ENCODE results near the gene CSNK2A1.
"Not testable (repeated sequence)": the region's sequence is repeated elsewhere in the genome, so short reads cannot be mapped to it uniquely, and the experiment has no call there.

The CSNK2A1 gene

DNA sequence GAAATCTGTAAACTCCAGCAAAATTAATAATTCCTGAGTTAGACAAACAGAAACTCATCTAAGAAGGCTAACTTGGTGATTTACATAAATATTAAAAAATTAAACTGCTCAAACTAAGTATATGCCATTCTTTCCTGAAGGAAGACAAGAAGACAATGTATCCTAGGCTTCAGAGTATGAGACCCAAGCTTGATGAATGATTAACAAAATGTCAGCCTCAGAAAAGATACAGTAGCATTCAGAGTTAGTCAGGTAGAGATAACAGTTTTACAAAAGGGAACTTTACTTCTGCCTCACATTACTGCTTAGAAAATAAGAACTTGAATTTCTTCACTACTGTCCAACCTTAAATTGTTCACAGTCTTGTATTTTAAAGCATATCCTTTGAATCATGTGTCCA, 12.0 kb downstream of the CSNK2A1 start:
- no peak for DNase-seq

DNA sequence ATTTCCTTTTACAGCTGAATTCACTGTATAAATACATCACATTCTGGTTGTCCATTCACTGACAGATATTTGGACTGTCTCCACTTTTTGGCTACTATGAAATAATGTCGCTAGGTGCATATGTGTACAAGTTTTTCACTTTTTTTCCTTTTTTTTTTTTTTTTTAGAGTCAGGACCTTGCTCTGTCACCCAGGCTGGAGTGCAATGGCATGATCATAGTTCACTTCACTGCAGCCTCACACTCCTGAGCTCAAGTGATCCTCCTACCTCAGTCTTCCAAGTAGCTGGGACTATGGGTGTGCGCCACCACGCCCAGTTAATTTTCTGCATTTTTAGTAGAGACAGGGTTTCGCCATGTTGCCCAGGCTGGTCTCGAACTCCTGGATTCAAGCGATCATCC, 13.3 kb downstream of the CSNK2A1 start:
- no peak for DNase-seq

DNA sequence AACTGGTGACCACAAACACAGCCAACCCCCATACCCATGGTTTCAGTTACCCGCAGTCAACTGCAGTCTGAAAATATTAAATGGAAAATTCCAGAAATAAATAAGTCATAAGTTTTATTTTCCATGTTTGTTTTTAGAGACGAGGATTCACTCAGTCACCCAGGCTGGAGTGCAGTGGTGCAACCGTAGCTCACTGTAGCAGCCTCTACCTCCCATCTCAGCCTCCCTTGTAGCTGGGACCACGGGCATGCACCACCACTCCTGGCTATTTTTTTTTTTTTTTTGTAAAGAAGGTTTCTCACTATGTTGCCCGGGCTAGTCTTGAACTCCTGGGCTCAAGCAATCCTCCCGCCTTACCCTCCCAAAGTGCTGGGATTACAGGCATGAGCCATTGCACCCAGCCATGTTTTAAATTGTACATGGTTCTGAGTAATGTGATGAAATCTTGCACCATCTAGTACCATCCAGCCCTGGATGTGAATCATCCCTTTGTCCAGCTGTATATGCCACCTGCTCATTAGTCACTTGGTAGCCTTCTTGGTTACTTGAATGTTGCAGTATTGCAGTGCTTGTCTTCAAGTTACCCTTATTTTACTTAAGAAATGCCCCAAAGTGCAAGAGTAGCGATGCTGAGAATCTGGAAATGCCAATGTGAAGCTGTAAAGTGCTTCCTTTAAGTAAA, 14.5 kb downstream of the CSNK2A1 start:
- no peak for DNase-seq

DNA sequence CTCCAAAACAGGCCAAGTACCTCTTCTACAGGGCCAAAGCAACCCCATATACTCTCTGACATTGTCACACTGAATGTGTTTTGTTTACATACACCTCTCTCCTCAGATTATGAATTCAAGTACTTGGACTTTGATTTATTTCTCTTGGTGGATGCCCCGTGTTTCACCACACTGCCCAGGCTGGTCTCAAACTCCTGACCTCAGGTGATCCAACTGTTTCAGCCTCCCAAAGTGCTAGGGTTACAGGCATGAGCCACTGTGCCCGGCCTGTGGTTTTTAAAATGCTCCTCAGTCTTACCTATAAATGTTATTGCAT, 16.1 kb downstream of the CSNK2A1 start:
- DNase-seq, result no peak

DNA sequence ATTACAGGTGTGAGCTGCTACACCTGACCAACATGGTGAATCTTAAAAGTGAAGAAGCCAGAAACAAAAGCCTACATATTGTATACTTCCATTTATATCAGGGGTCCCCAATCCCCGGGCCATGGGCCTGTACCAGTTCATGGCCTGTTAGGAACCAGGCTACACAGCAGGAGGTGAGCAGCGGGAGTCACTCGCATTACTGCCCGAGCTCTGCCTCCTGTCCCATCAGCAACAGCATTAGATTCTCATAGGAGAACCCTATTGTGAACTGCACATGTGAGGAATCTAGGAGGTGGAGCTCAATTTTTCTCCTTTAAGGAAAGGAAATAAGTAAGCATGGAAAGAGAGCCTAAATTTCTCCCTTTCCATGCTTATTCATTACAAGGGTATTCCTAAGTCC, 21.7 kb downstream of the CSNK2A1 start:
- no peak for DNase-seq

DNA sequence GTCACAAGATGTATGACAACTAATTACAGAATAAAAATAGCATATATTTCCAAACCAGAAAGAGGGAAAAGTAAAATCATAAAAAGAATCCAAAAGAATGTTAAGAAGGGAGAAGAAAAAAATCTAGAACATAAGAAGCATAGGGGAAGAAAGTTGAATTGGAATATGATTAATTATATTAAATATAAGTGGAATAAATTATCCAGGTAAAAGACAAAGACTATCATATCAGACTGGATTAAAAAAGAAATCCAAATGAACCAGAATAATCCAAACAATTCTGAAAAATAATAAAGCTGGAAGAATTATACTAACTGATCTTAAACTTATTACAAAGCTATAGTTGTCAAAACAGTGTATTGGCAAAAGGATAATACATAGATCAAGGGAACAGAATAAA, 23.6 kb downstream of the CSNK2A1 start:
- no peak for DNase-seq

DNA sequence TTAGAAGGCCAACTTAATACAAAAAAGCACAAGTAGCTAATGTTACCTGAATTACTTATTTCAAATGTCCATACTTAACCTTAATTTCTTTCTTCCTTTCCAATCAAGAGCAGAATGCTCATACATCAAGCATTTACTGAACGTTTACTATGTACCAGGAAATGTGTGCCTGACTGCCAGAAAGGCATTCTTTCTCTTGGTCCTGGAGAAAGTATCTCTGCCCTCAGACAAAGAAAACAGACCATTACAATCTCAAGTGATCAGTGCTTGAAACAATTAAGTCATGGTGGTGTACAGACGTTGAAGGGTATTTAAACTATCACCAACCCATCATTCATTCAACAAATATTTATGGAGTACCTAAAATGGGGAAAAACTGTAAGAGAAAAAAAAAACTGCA, 26.4 kb downstream of the CSNK2A1 start:
- DNase-seq, result no peak

DNA sequence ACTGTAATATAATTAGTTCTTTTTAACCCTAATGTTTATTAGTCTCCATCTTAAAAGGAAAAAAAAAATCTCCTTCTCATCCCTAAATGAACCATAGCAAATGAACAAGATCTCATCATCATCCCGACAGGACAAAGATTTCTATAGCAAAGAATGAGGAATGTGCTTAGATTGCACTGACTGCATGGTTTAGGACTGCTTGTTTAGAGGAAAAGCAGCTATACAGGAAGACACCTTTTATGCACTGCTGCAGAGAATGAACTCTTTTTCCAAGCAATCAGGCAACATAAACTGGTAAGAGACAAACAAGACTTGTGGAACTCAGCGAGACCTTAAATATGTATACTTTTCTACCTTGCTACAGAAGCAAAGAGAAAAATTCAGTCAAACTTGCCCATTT, 26.8 kb downstream of the CSNK2A1 start:
- no peak for DNase-seq

DNA sequence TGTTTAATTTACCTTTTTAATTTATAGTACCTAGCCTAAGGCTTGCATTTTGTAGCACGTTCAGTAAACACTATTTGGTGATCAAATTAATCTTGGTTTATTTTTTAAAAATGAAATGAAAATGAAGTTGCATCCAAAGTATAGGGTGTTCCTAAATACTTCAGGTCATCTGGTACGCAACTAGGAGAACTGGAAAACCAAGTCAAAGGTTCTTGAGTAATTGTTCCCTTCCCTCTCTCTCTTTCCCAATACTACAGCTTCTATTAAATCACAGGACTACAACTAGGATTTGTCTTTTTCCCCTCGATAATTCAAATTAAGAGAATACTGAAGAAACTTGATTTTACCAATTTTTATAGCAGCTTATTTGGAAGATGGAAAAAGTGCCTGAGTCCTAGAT, 27.9 kb downstream of the CSNK2A1 start:
- no peak for DNase-seq

DNA sequence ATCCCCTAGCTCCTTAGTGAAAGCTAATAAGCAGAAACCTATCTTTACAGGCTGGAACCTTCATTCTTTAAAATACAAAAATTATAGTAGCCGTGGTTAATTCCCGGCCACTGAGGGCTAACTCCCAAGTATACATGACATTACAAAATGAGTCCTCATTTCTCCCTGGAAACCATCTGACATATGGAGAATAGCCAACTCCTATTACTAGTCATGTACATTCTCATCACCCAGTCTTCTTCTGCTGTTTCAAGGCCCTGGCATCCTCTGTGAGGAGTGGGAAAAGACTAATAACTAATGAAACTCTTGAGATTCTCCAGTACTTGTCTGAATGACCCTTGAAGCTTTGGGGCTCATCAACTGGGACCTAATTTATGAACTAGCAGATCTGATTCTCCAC, 30.2 kb downstream of the CSNK2A1 start:
- DNase-seq, result no peak

DNA sequence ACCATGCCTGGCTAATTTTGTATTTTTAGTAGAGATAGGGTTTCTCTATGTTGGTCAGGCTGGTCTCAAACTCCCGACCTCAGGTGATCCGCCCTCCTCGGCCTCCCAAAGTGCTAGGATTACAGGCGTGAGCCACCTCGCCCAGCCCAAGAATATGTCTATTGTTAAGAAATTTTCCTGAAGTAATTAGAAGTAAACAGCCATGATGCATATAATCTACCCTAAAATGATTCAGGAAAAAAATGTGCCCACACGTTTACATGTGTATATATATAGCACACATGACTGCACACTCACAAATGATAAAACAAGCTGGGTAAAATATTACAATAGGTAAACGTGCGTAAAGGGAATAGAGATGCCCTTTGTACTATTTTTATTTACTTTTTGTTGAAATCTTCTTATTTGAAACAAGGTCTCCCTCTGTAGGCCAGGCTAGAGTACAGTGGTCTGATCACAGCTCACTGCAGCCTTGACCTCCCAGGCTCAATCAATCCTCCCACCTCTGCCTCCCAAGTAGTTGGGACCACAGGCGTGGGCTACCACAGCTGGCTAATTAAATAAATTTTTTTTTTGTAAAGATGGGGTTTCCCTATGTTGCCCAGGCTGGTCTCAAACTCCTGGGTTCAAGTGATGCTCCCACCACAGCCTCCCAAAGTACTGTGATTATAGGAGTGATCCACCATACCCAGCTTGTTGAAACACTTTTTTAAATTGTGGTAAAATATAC, 33.1 kb downstream of the CSNK2A1 start:
- DNase-seq, result not testable (repeated sequence)

DNA sequence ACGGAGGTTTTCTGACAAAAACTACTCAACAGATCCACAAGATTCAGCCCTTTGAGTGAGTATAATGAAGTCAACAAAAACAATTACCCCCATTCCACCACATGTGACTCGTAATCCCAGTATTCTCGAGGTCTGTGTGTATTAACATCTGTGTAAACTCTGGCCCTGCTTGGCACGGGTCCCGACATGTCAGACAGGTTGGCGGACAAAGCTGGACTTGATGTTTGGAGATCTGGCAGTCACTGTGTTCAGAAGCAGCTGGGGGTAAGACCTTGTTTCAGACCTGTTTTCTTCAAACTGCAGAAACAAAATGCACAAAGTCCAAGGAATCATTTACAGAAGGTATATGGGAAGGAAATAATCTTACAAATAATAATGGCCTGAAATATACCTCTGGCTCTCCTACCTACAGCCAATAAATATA, 35.2 kb downstream of the CSNK2A1 start:
- DNase-seq, result not testable (repeated sequence)

DNA sequence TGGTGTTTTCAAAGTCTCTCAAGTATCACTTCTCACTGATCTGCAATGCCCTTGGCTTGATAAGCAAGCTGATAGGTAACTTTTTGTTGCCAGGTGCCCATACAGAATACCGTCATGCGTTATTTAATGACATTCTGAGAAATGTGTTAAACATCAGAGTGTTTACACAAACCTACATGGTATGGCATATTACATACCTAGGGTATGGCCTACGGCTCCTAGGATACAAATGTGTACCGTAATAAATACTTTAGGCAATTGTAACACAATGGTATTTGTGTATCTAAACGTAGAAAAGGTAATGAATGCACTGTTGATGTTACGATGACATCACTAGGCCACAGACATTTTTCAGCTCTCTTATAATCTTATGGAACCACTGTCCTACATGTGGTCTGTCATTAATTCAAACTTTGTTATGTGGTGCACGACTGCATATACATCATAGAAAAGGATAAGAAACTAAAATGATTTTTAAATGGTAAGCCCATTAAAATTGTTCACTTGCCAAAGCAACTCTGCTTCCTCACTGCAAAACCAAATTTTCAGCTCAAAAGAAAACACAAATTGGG, 35.7 kb downstream of the CSNK2A1 start:
- no peak for DNase-seq

DNA sequence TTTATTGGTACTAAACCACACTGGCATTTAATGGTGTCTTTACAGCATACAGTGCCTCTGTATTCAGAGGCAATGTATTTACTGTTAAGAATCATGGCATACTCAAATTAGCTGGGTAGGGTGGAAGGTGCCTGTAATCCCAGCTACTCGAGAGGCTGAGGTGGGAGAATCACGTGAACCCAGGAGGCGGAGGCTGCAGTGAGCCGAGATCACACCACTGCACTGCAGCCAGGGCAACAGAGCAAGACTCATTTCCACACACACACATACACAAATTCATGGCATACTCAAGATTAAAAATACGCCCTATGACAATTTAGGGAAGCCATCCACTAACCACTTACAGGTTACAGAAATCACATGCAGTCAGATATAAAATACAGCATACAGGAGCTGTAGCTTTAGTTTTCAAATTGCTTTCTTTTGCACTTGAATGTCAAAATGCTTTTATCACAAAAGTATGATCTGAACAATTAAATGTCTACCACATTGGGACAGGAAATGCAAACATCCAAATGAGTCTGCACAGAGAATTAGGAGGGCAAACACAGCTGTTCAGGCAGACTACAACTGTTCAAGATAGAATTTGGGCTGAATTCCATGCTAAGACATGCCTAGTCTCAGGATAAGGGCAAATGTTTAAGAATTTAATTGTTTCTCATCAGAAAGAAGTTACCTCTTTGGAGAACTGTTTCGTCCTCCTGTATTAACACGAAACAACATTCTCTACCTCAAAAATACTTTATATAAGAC, 36.4 kb downstream of the CSNK2A1 start:
- DNase-seq, result no peak

DNA sequence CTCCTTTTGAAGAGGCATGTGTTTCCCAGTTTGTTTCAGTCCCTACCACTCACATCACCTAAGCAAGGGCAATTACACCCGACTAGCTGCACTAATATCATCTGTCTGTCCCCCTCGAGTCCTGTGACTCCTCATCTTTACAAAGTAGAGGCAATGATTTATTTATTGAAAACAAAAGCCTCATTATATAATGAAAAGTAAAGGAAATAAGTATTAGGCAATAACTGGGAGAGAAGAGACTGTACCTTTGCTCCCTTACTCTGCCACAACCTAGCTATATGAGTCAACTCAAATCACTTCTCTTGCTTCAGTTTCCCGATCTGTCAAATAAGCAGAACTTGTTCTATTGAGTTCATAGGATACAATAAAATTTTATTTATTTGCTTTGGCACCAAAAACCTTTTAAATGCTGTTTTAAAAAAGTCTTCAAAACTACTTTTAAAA, 38.9 kb downstream of the CSNK2A1 start:
- no peak for DNase-seq

DNA sequence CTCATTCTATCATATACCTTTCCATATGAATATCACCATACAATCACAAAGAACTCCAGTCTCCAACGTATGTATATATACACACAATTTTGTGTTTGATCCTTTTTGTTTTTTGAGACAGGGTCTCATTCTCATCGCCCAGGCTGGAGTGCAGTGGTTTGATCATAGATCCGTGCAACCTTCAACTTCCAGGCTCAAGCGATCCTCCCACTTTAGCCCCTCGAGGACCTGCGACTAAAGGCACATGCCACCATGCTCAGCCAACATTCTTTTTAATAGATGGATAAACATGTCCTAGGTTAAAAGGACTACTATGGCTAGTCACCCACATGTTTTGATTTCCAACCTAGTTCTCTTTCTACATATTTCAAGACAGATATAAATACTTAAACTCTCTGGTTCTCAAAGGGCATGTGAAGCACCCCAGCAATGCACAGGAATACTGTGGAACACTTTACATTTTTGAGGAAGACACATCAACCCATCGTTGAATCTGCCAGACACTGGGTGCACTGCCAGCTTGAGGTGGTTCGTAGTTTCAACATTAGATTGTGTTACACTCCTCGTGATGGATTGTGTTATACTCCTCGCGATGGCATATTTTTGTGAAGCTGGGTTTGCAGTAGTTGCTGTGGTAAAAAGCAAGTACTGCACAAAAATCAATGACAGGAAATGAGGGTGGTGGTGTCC, 40.4 kb downstream of the CSNK2A1 start:
- DNase-seq, result no peak

DNA sequence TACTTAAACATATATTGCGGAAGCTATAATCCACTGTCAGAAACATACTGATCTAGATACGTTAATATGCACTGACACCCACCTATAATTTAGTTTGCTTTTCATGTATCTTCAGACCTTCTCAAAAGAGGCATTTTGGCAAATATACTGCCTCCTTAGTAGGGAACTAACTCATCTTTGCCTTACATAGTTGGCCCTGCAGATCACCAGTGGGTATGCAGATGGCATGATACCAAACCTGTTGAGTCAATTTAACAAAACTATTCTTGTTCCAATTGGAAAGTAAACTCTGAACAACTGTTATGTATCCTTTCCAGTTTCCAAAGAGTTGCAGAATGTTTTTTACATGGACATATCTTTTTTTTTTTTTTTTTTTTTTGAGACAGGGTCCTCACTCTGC, 45.6 kb downstream of the CSNK2A1 start:
- no peak for DNase-seq

DNA sequence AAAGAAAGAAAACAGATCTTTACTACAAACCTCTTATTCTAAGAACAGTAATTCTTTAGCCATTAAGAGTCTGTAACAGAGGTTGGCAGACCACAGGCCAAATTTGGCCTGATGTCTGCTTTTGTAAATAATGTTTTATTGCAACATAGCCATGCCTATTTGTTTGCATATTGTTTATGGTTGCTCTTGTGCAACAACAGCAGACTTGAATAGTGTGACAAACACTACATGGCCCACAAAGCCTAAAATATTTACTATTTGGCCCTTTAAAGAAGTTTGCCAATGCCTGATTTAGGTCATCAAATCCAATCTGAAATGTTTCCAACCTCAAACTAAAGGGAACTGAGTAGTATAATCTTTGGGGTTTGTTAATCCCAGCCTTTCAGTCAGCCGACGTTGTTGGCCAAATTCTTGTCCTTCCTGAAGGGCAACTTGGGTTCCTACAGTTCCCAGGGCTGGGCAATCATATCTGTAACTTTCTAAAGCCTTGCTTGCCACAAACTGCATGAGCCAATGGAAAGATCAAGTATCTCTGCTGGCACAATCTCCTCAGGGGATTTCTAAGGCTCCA, 47.4 kb downstream of the CSNK2A1 start:
- DNase-seq, result no peak

DNA sequence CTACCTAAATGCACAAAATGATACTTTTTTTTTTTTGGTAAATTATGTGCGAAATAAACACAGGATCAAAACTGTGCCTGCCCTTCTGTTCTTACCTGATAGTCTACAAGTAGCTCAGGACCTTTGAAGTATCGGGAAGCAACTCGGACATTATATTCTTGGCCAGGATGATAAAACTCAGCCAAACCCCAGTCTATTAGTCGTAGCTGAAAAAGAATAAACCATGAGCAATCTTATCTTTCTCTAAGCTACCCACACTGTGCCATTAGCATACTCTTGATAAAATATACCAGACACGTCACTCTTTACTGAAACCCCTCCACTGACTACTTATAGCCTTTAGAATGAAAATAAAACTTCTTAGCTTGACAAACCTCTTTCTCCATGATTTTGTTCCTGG, 51.4 kb downstream of the CSNK2A1 start:
- no peak for DNase-seq

DNA sequence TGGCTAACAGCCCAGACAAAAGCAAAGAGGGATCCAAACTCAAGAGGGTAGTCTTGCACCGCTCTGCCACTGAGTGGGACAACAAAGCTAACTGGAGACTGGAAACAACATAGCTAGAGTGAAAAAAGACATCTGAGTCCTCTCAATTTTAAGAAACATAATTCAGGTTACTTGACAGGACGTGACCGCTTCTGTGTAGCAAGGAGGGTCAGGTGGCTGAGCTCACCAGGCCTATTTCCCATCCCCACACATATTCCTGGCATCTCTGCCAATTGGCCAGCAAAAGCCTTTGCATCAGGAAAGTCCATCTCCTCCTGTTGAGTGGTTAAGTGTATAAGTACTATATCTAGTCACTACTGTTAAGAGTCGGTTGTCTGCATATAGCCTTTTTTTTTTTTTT, 55.9 kb downstream of the CSNK2A1 start:
- DNase-seq, result no peak

DNA sequence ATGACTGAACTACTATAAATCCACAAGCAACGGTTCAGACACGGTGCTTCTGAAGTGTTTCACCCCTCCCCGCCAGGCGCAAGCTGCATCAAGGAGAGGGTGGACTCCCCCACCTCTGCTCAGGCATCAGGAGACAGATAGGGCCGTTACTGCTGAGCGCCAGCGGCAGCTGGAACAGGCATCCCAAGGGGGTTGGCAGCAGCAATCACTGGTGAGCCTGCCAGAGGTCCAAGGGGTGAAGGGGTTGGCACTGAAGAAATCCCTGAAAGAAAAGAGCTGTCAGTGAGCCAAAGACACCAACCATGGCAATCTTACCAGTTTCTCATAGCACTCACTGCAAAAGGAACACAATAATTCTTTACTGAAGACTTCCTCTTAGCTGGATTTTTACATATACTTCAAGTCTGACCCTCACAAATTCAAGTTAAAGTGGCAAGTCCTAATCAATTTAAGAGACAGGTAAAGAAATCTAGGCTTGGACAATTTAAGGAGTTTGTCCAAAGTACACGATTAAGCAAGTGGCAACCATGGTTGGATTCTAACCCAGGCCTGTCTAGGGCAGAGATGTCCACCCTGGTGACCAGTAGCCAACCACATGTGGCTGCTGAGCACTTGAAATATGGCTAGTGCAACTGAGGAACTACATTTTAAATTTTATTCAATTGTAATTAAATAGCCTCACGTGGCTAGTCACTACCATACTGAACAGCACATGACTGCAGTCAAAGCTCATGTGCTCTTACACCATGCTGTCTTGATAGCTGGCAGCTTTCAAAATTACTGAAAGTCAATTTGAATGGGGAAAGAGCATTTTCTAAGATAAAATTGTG, 59.6 kb downstream of the CSNK2A1 start:
- no peak for DNase-seq

DNA sequence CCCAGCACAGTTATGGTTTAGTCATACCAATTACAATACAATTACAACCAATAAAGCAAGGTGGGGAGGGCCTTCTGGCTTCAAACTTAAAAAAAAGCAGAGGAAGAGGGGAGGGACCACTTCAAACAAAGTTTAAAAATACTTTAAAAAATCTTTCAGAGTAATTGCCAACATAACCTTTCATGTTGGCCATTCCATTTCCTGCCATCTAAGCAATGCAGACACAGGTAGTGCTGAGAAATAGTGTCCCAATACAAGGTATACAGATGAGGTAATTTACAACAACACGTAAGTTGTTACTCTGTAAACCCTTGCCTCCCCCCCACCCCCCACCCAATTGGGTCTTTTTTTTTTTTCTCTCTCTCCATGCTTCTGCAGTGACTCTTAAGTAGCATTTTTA, 62.4 kb downstream of the CSNK2A1 start:
- no peak for DNase-seq

Data from NCI-H446 treated with DMSO at 0.1 percent for 48 hours (cell line).